Lung (tissue), 12 donors: ENCODE results near the gene DESI2. TPM values are rescaled to one million over a fixed set of nuclear protein-coding genes. Genes with fewer than 3 reads are reported as not detected.

ENCODE experiments used
- ATAC-seq: fragments of 200-7000 bp; cut with Tn5 transposase; one replicate; pipeline ENCODE4 v1.9.1; 2020; ENCODE audit warnings: moderate number of reproducible peaks; ENCODE audit not compliant: insufficient read depth, low FRiP score
- DNase-seq, 3 donors: peaks; one replicate each; pipeline ENCODE4 v3.0.0-alpha.2; 2013 to 2017
- H3K27ac ChIP-seq, 2 donors: one replicate each; pipeline ENCODE4 v1.5.1; 2013; ENCODE audit warnings: mild to moderate bottlenecking in 2 of 2, moderate library complexity in 2 of 2, control low read depth in 1 of 2, inconsistent platforms in 1 of 2, low read depth in 1 of 2, low read length in 1 of 2
- H3K27me3 ChIP-seq, 3 donors: one replicate each; pipeline ENCODE4 v1.5.1; 2013; ENCODE audit warnings: low read length in 2 of 3; ENCODE audit not compliant: control insufficient read depth in 3 of 3, insufficient read depth in 3 of 3
- H3K36me3 ChIP-seq, 4 donors: one replicate each; pipeline ENCODE4 v1.5.1; 2013; ENCODE audit warnings: low read length in 4 of 4, mild to moderate bottlenecking in 1 of 4, moderate library complexity in 1 of 4; ENCODE audit not compliant: control insufficient read depth in 4 of 4, insufficient read depth in 4 of 4
- H3K4me1 ChIP-seq, 5 donors: one replicate each; pipeline ENCODE4 v1.5.1; 2013; ENCODE audit warnings: low read length in 5 of 5, mild to moderate bottlenecking in 2 of 5, moderate library complexity in 1 of 5; ENCODE audit not compliant: control insufficient read depth in 5 of 5, insufficient read depth in 5 of 5
- H3K4me3 ChIP-seq: one replicate; pipeline ENCODE4 v1.5.1; 2013; ENCODE audit warnings: mild to moderate bottlenecking, control low read depth, moderate library complexity
- H3K9ac ChIP-seq, 2 donors: one replicate each; pipeline ENCODE4 v1.5.1; 2013; ENCODE audit warnings: low read length in 2 of 2, control low read depth in 1 of 2; ENCODE audit not compliant: insufficient read depth in 1 of 2
- H3K9me3 ChIP-seq, 4 donors: one replicate each; pipeline ENCODE4 v1.5.1; 2013; ENCODE audit warnings: low read length in 3 of 4, mild to moderate bottlenecking in 1 of 4, moderate library complexity in 1 of 4; ENCODE audit not compliant: control insufficient read depth in 4 of 4, insufficient read depth in 3 of 4
- CTCF ChIP-seq: IDR thresholded peaks from 2 replicates; pipeline ENCODE4 v1.5.1; 2012; ENCODE audit warnings: mild to moderate bottlenecking; ENCODE audit errors: control extremely low read depth, extremely low read depth
- WGBS, 2 donors: extraction: QIAGEN DNeasy Blood & Tissue Kit; methylation state at CpG; one replicate each; pipeline ENCODE4 v1.1.7; 2013; 5-methylcytosine and 5-hydroxymethylcytosine counted together
- polyA plus RNA-seq, 2 donors: library from polyadenylated mRNA; stranded (reverse); fragments of 200-250 nt; gene quantifications; one replicate each; pipeline ENCODE4 v1.2.1, GENCODE V29; 2013
- total RNA-seq, 2 donors: library from RNA; depleted of rRNA in 1 of 2; stranded (reverse); fragments of >200 nt in 1 of 2; gene quantifications; one replicate each; pipeline ENCODE4 v1.2.1, GENCODE V29; 2014 to 2021
- donor health status: control.
- donor health status: control.
- donor health status: Bipolar disorder and iron deficiency.
- donor health status: healthy.
- donor health status: DM: yes; HTN: yes; CAD: no.

DESI2 gene
- total and polyA plus RNA-seq, 4 donors: 17.1 to 142 (median 35.0) TPM

DNA sequence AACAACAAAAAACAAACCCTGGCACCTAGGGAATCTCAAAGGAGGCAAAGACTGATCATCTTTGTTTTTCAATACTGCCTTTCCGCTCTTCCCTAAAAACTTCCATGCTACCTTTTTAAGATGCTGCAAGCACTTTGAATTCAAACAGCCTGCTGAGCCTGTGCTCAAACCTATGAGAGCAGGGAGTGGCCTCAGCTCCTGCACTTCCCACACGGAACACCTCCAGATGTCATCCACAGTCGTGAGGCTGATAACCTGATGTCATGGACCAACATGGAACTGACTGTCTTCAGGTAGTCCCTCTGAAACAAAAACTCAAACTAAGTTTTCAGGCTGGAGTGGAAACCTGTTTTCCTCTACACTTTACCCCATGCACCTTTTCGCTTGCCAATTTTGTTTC is 46.8 kb downstream of the DESI2 start:
- Histone ChIP-seq H3K36me3 (peaks cover 12 to 40% (median 27%) of the 10 kb centered on the region in 4 donors), H3K27ac (no peak overlapping the region), H3K9ac (no peak overlapping the region), H3K27me3 (no peaks in the 10 kb centered on the region), H3K4me1 (peaks cover 0 to 1% (median 0%) of the 10 kb centered on the region in 5 donors), H3K4me3 (no peak overlapping the region), H3K9me3 (peaks cover 0 to 2% (median 0%) of the 10 kb centered on the region in 4 donors)
- TF ChIP-seq CTCF: no peak
- 96% methylated on average over 4 of the region's 4 CpGs for WGBS, 2 donors
- no peak for ATAC-seq
- DNase-seq: no peak

DNA sequence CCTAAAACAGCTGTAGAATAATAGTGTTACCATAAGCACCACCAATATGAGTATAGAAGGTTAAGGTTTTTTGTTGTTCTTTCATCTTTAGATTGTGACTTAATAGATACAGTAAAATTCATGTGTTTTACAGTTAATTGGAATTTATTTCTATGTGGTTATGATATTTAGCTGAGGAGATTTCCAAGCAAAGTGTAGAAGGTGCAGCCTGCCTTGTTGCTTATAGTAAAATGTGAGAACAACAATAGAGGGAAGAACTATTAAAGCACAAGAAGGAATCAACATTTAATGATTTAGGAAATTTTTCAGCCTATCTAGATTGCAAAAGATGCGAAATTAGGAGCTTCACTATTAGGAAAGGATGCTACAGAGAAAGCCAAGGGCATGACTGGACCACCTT is 47.9 kb downstream of the DESI2 start:
- ATAC-seq (no peak), DNase-seq (no peak)
- Histone ChIP-seq H3K9ac (no peak overlapping the region), H3K4me1 (peaks cover 0 to 3% (median 0%) of the 10 kb centered on the region in 5 donors), H3K4me3 (no peak overlapping the region), H3K27ac (no peak overlapping the region), H3K9me3 (peaks cover 0 to 2% (median 0%) of the 10 kb centered on the region in 4 donors), H3K36me3 (peaks cover 16 to 34% (median 25%) of the 10 kb centered on the region in 4 donors), H3K27me3 (no peaks in the 10 kb centered on the region)
- TF ChIP-seq CTCF: no peak
- WGBS, 2 donors: 93 to 100% methylated on average over 1 of the region's 1 CpG

DNA sequence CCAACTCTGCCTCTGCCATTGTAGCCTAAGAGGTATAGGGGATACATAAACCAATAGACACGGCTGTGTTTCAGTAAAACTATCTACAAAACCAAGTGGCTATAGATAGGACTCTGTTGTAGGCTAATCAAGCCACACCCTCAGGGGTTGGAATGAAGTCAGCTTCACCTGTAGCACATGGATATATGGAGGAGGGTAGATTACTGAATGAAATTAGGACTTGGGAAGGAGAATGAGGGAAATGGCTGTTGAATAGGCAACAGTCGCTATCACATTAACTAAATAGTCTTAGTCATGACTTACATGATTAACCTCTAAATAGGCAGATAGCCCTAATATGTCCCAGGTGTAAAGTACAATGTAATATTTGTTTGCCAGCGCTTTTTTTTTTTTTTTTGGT is 49.7 kb downstream of the DESI2 start:
- H3K4me1 ChIP-seq: peaks cover 0 to 3% (median 0%) of the 10 kb centered on the region in 5 donors
- H3K27me3 ChIP-seq: no peaks in the 10 kb centered on the region
- DNase-seq: no peak
- no peak overlapping the region for H3K9ac ChIP-seq
- H3K27ac ChIP-seq: no peak overlapping the region
- no peak for TF ChIP-seq CTCF
- H3K4me3 ChIP-seq: no peak overlapping the region
- ATAC-seq: no peak
- H3K36me3 ChIP-seq: peaks cover 16 to 27% (median 24%) of the 10 kb centered on the region in 4 donors
- 98 to 100% methylated on average over 3 of the region's 3 CpGs for WGBS, 2 donors
- peaks cover 0 to 2% (median 0%) of the 10 kb centered on the region in 4 donors for H3K9me3 ChIP-seq

- Histone ChIP-seq H3K9me3 (peaks cover 0 to 2% (median 0%) of the 10 kb centered on the region in 4 donors), H3K36me3 (peaks cover 16 to 22% (median 18%) of the 10 kb centered on the region in 4 donors), H3K27me3 (no peaks in the 10 kb centered on the region), H3K27ac (no peak overlapping the region), H3K9ac (no peak overlapping the region), H3K4me3 (no peak overlapping the region), H3K4me1 (peaks cover 0 to 3% (median 0%) of the 10 kb centered on the region in 5 donors)
- 63 to 96% methylated on average over 3 of the region's 3 CpGs for WGBS, 2 donors
- DNase-seq (no peak), ATAC-seq (no peak)
- TF ChIP-seq CTCF: no peak
Measured at GRCh38 chr1:244704107-244704506, 51.2 kb downstream of the DESI2 start.
